ENCODE measurements around the gene RAD51B.

Gene RAD51B

GRCh38 chr14:68140806-68141205 lies 321.2 kb downstream of the RAD51B start:
- Mint-ChIP-seq H3K36me3 (ENCODE audit: low read depth) (no peaks in the 10 kb centered on the region), H3K9me3 (no peaks in the 10 kb centered on the region), H3K4me3 (peak overlapping the region in 1 of 3 experiments; percentile 37), H3K27ac (peak overlapping the region; percentile 98), H3K4me1 (peaks cover 82% of the 10 kb centered on the region), H3K27me3 (ENCODE audit: low read depth) (no peaks in the 10 kb centered on the region)
- no peak for TF ChIP-seq CTCF (IDR thresholded peaks at IDR 0.05; ENCODE audit: unreplicated experiment in 3 of 3)

- H3K27me3 Mint-ChIP-seq (ENCODE audit: low read depth): no peaks in the 10 kb centered on the region
- H3K4me1 Mint-ChIP-seq: peaks cover 88% of the 10 kb centered on the region
- no peaks in the 10 kb centered on the region for H3K9me3 Mint-ChIP-seq
- H3K4me3 Mint-ChIP-seq: peak overlapping the region in 1 of 3 experiments; percentile 6
- H3K36me3 Mint-ChIP-seq (ENCODE audit: low read depth): no peaks in the 10 kb centered on the region
- peak overlapping the region; percentile 97 to 98 (median 98) for H3K27ac Mint-ChIP-seq
- no peak for TF ChIP-seq CTCF (IDR thresholded peaks at IDR 0.05; ENCODE audit: unreplicated experiment in 3 of 3)
Observed at GRCh38 chr14:68141281-68142088, 321.9 kb downstream of the RAD51B start.

- peaks cover 1% of the 10 kb centered on the region for H3K9me3 Mint-ChIP-seq
- TF ChIP-seq CTCF (IDR thresholded peaks at IDR 0.05; ENCODE audit: unreplicated experiment in 3 of 3): no peak
- no peaks in the 10 kb centered on the region for H3K27me3 Mint-ChIP-seq (ENCODE audit: low read depth)
- peak overlapping the region in 1 of 3 experiments; percentile 8 for H3K4me3 Mint-ChIP-seq
- H3K36me3 Mint-ChIP-seq (ENCODE audit: low read depth): peaks cover 5% of the 10 kb centered on the region
- peaks cover 92% of the 10 kb centered on the region for H3K4me1 Mint-ChIP-seq
- H3K27ac Mint-ChIP-seq: peak overlapping the region; percentile 93 to 98 (median 95)
Observed at GRCh38 chr14:68143341-68143841, 323.8 kb downstream of the RAD51B start.

- H3K27me3 Mint-ChIP-seq (ENCODE audit: low read depth): no peaks in the 10 kb centered on the region
- H3K36me3 Mint-ChIP-seq (ENCODE audit: low read depth): peaks cover 13% of the 10 kb centered on the region
- peaks cover 85% of the 10 kb centered on the region for H3K4me1 Mint-ChIP-seq
- H3K4me3 Mint-ChIP-seq: peak overlapping the region in 2 of 3 experiments; percentile 3 to 8
- H3K27ac Mint-ChIP-seq: peak overlapping the region; percentile 93 to 98 (median 95)
- peaks cover 9% of the 10 kb centered on the region for H3K9me3 Mint-ChIP-seq
- no peak for TF ChIP-seq CTCF (IDR thresholded peaks at IDR 0.05; ENCODE audit: unreplicated experiment in 3 of 3)
Observed at GRCh38 chr14:68144051-68144681, 324.6 kb downstream of the RAD51B start.

- no peak for TF ChIP-seq CTCF (IDR thresholded peaks at IDR 0.05; ENCODE audit: unreplicated experiment in 3 of 3)
- Mint-ChIP-seq H3K9me3 (peaks cover 14% of the 10 kb centered on the region), H3K27ac (peak overlapping the region; percentile 93 to 98 (median 95)), H3K27me3 (ENCODE audit: low read depth) (no peaks in the 10 kb centered on the region), H3K36me3 (ENCODE audit: low read depth) (peaks cover 17% of the 10 kb centered on the region), H3K4me3 (no peak overlapping the region), H3K4me1 (peaks cover 76% of the 10 kb centered on the region)
Observed at GRCh38 chr14:68145036-68145435, 325.5 kb downstream of the RAD51B start.

Data from nephron (organoid).